HG02678 (cell line): ENCODE results near the gene ADCY10.
"Not testable (repeated sequence)": the region's sequence is repeated elsewhere in the genome, so short reads cannot be mapped to it uniquely, and the experiment has no call there.

Experiments used
- ATAC-seq: cut with Tn5 transposase; IDR thresholded peaks from one replicate; pipeline ENCODE4 v1.9.1; 2021; ENCODE audit warnings: mild to moderate bottlenecking, moderate library complexity; ENCODE audit not compliant: unreplicated experiment

Gene ADCY10

DNA sequence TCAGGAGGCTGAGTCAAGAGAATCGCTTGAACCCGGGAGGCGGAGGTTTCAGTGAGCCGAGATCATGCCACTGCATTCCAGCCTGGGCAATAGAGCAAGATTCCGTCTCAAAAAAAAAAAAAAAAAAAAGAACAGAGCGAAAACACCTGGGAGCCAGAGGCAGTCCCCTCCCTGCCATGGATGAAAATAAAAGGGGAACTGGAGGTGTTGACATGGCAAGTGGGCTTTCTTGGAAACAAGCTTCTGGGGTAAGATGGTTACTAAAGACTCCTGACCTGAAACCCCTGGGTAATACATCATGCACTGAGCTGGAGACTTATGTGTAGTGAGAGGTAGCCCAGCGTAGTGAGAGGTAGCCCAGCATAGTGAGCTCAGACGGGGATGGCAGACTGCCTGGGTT, 31.6 kb downstream of the ADCY10 start:
- no peak for ATAC-seq

DNA sequence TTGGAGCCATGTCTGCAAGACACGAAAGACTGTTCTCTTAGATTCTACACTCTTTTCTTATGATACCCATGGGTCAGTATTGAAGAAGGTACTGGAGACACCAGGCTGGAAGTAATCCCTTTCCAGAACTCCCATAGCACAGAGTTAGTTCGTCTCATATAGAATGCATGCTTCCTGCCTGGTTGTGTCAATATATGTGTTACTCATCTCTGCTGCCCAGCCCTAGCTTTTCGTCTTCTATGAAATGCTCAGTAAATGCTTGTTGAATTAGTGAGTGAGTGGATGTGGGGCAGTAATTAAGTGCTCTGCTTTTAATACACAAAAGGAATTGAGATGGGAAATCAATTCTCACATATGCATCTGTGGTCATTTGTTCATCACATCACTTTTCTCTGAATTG, 32.1 kb downstream of the ADCY10 start:
- no peak for ATAC-seq

DNA sequence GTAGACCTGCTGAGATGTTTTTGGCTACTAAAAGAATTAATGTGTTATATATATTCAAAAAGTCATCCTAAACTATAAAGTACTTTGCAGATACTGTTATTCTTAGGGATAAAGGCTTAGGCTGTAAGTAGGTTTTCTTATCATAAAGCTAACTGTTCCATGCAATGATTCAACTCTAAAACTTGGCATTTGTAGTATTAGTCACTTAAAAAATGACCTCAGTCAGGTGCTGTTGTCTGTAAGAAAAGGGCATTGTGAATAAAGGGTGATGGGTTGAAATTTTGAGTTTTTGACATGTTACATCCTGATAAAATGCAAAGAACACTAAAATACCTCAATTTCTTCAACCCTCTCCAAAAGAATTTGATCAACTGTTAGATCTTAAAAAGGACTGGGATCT, 32.9 kb downstream of the ADCY10 start:
- no peak for ATAC-seq

DNA sequence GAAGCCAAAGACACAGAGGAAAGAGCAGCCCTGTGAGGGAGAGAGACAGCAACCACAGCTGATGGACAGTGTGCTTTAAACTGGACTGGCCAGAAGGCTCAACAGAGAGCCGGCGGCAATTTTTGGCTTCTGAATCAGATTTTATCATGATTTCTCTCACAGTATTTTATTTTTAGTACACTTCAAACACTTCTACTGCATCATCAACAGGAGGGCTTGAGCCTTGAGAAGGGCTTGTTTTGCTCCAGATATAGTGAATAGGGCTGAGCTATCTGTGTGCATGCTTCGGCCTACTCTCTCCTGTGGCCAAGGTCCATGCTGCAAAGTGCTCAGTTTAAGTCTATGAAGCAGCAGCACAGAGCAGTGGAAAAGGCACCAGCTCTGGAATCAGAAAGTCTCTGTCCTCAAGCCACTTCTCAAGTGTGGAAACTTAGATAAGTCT, 33.3 kb downstream of the ADCY10 start:
- ATAC-seq: no peak

DNA sequence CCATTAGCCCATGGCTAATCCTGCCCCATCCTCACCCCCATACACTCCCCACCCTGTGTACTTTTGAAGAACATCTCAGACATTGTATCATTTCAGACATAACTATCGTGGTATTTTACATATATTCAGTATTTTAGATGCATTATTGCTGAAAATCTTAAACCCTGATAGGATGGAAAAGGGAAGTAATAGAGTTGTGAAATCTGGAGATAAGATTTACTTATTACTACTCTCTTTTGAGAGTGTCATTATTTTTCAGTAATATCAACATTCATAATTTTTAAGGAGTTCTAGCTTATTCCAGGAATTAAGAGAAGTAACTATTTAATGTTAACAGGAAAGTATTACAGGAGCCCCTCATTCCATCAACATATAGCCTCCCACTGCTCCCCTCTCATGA, 34.4 kb downstream of the ADCY10 start:
- no peak for ATAC-seq

DNA sequence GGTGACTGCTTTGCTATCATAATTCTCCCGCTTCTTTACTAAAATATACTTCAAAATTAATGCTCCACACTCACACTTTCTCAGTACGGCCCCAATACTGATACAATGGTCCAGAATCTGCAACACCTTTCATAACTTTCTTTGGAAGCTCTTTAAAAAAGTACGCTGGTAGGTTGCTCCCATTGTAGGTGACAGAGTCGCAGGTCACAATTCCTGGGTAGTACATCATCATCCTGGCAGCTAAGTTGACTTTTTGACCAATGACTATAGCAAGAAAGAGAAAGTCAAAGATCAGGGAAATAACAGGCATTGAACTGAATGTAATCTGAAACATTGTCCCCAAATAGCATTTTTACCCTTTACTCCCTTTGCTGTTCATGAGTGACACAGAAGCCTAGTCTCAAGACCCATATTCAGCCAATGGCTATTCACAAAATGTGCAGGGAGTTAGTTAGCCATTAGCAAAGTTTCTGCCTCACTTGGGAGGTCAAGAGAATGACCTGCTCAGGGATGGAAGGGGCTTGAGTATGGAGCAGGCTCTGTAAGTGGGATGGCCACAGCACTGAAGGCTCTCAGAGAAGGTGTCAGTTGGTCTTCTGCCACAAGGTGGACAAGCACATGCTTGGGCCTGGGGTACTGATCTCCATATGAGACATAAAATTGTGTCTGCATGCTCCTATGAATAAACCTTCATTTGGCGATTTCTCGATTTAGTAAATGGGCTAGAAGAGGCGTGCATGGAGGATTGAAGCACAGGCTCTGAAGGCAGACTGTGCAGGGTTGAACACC, 35.4 kb downstream of the ADCY10 start:
- ATAC-seq: no peak

DNA sequence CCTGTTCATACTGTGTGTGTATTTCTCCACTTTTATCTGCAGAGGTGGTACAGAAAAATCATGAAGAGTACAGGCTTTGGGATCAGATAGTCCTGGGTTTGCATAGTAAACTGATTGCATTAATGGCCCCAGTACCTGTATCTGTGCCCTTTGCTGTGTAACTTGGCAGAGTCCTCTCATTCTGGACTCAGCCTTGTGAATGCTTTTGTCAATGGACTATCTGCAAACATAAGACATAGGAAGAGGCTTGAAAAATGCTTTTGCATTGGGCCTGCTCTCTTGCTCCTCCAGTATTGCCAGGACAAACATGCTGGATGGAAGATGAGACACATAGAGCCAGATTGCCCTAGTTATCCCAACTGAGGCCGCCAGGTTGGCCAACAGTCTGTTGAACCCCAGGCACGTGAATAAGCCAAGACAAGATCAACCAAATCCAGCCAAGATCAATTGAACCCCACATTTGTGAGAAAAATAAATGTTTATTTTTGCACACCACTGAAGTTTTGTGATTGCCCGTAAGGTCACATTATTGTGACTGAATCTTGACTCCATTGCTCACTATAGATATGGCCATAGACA, 37.2 kb downstream of the ADCY10 start:
- no peak for ATAC-seq

DNA sequence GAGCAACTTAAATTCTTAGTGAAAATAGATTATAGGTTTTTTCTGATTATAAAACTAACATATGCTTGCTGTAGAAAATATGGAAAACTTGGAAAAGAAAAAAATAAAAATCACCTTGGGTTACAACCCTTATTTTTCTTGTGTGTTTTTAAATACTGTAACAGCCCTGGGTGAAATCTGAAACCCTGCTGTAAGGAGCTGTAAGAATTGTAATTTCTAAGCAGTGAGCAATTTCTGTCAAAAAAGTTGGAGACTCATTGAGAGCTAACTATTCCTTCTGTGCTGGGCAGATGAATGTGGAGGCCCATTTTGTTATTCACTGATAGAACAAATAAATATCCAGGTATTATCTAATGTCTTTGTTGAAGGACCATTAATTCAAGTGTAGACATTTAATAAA, 42.6 kb downstream of the ADCY10 start:
- no peak for ATAC-seq

DNA sequence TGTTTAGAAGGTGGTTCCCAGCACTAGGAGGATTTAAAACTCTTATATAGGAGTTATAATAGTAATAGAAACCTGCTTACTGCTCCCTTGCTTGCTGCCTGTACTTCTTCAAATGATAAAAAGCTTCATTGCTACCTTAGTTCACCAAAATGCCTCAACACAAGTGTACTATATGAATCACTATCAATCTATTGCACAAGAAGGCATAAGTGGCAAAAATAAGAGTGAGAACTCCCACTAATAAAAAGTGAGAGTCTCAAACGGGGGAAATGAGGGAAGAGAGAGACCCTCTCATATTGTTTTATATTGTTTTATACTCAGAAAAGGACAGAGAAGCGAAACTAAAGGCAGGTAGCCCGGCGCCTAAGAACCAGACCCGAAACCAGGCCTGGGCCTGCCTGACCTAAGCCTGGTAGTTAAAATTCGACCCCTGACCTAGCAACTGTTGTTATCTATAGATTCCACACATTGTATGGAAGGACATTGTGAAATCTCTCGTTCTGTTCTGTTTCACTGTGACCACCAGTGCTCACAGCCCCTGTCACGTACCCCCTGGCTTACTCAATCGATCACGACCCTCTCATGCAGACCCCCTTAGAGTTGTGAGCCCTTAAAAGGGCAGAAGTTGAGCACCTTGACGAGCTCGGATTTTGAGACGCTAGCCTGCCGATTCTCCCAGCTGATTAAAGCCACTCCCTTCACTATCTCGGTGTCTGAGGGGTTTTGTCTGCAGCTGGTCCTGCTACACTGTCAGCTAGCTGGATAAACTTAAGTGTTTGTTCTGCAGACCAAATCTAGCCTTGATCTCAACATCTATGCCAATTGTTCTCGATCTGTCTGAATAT, 44.6 kb downstream of the ADCY10 start:
- ATAC-seq: not testable (repeated sequence)

DNA sequence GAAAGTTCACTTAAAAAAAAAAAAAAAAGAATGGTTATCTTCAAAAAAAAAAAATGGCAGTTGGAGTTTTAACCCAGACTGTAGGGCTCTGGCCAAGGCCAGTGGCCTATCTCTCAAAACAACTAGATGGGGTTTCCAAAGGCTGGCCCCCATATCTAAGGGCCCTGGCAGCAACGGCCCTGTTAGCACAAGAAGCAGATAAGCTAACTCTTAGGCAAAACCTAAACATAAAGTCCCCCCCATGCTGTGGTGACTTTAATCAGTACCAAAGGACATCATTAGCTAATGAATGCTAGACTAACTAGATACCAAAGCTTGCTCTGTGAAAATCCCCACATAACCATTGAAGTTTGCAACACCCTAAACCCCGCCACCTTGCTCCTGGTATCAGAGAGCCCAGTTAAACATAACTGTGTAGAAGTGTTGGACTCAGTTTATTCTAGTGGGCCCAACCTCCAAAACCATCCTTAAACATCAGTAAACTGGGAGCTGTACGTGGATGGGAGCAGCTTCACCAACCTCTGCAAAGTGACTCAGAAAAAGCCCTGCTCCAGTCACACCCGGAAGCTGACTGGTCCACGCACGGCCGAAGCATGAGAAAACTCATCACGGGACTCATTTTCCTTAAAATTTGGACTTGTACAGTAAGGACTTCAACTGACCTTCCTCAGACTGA, 47.1 kb downstream of the ADCY10 start:
- not testable (repeated sequence) for ATAC-seq

DNA sequence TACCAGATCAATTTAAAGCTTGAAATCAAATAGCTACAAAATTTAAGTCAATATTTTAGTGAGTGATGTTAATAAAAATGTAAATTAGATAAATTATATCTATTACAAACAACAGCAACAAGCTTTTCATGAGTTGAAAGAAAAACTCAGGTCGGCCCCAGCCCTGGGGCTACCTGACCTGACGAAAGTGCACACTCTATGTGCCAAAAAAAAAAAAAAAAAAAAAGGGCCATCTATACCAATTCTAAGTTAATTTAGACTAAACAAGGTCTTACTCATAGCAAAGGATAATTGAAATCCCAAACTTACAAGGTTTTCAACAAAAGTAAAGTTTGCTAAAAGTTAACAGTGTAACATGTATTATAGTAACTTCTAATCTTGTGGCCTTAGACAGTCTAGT, 47.6 kb downstream of the ADCY10 start:
- not testable (repeated sequence) for ATAC-seq

DNA sequence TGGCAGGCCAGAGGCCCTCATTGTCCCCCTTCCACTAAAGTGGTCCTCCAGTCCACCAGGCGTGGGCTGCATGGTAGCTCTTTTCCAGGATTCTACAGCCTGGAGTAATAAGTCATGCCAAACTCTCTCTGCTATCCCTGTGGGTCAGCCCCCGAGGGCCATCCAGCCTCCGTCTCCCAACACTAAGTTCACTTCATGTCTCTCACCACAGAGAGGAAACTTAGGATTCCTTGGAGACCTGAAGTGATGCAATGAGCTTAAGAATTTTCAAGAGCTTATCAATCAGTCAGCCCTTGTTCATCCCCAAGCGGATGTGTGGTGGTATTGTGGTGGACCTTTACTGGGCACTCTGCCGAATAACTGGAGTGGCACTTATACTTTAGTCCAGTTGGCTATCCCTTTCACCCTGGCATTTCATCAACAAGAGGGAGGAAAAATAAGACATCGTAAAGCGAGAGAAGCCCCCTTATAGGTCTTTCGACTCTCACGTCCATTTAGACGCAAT, 48.1 kb downstream of the ADCY10 start:
- ATAC-seq: not testable (repeated sequence)

DNA sequence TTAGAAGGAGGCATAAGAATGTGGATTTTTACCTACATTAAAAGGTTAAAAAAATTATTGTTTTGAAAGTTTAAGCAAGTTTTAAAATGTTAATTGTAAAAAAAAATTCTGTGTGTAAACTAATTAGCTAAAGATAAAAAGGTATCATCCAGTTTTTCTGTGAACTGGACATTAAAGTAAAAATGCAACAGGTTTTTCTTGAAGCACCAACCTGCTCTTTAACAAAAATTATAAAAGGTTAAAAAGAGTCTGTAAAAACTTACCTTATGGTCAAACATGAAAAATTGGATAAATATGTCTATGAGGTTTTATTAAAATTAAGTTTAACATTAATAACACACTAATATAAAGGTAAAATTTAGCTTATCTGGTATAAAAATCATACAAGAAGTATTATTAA, 48.7 kb downstream of the ADCY10 start:
- not testable (repeated sequence) for ATAC-seq

DNA sequence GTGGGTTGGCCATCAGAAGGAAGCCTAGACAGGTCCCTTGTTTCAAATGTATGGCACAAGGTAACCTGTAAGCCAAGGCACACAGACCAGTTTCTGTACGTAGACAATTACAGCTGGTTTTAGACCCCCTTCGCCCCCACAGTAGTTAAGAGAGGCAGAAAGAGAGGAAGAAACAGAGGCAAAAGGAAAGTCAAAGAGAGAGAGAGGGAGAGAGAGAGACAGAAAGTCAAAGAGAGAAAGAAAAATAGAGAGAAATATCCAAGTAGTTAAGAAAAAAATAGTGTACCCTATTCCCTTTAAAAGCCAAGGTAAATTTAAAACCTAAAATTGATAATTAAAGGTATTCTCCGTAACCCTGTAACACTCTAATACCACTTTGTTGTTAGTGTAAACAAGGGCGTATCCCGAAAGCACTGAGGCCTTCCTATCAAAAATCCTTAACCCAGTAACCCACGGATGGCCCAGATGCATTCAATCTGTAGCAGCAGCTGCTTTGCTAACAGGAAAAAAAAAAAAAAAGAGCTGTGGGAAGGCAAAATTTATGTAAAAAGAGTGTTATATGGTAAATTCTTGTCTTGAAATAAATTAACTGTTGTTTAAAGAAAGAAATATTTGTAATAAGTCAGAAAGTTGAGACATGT, 49.4 kb downstream of the ADCY10 start:
- ATAC-seq: no peak

DNA sequence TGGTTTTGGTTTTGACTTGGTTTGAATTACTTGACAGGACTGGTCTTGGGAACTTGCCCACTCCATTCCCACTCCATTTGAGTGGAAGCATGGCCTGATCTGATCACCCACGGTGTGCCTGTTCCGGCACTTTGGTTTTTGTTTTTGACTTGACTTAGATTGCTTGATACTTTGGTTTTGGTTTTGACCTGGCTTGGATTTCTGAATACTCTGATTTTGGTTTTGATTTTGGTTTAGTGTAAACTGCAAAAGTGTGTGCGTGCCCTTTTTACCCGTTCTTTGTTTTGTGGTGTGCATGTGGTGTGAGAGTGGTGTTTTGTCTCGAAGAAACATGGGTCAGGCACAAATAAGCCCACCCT, 50.0 kb downstream of the ADCY10 start:
- no peak for ATAC-seq

DNA sequence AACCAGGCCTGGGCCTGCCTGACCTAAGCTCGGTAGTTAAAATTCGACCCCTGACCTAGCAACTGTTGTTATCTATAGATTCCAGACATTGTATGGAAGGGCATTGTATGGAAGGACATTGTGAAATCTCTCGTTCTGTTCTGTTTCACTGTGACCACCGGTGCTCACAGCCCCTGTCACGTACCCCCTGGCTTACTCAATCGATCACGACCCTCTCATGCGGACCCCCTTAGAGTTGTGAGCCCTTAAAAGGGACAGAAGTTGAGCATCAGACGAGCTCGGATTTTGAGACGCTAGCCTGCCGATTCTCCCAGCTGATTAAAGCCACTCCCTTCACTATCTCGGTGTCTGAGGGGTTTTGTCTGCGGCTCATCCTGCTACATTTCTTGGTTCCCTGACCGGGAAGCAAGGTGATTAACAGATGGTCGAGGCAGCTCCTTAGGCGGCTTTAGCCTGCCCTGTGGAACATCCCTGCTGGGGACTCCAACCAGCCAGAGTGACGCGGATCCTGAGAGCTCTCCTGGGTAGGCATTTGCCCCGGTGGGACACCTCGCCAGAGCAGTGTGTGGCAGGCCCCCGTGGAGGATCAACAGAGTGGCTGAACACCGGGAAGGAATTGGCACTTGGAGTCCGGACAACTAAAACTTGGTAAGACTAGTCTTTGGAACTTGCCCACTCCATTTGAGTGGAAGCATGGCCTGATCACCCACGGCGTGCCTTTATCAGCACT, 50.6 kb downstream of the ADCY10 start:
- ATAC-seq: not testable (repeated sequence)

DNA sequence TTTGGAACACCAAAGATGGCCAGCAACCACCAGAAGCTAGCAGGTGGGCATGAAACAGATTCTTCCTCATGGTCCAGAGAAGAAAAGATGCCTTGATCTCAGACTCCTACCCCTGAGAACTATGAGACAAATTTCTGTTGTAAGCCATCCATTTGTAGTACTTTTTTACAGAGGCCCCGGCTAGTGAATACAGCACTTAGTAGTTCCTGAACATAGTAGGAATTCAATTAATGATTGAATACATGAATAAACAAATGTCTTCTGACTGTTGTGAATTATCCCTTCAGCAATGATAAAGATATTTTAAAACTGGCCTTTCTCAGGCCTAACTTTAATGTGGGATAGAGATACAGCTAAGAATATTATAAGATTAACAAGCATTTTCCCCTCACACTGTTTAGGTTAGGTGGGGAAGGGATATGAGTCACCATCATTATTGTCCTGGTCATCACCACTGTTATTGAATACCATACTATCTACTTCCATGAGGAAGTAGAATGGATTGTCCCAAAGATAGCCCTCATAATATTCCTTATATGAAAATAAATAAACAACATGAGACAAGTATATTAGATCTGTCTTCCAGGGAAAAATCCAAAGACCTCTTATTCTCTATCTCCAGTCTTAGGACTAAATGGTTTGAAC, 51.4 kb downstream of the ADCY10 start:
- ATAC-seq: no peak

DNA sequence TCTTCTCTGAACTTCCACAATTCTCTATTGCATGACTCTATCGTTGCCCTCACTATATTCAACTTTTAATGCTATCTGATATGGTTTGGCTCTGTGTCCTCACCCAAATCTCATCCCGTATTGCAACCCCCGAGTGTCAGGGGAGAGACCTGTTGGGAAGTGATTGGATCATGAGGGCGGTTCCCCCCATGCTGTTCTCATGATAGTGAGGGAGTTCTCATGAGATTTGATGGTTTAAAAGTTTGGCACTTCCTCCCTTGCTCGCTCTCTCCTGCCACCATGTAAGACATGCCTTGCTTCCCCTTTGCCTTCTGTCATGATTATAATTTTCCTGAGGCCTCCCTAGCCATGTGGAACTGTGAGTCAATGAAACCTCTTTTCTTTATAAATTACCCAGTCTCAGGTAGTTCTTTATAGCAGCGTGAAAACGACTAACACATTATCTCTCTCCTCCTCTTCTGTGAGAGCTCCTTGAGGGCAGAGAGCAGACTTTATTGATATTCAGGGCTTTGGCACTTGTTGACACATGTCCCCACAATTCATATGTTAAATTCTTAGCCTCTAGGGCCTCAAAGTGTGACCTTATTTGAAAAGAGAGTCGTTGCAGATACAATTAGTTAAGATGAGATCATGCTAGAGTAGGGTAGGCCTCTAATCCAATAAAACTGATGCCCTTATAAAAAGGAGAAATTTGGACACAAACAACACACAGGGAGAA, 52.1 kb downstream of the ADCY10 start:
- no peak for ATAC-seq
